HG03565 (cell line): Measurements from ENCODE around the gene MDGA2.

Source experiments
- ATAC-seq: cut with Tn5 transposase; IDR thresholded peaks from one replicate; pipeline ENCODE4 v1.9.1; 2021; ENCODE audit warnings: mild to moderate bottlenecking, moderate library complexity; ENCODE audit not compliant: unreplicated experiment

The MDGA2 gene

GRCh38 chr14:47490766-47491165, 184.6 kb downstream of the MDGA2 start:
- ATAC-seq: no peak

GRCh38 chr14:47490353-47490752, 185.1 kb downstream of the MDGA2 start:
- ATAC-seq: no peak

- no peak for ATAC-seq
These were observed 190.0 kb downstream of the MDGA2 start for GRCh38 chr14:47485421-47485820.

DNA sequence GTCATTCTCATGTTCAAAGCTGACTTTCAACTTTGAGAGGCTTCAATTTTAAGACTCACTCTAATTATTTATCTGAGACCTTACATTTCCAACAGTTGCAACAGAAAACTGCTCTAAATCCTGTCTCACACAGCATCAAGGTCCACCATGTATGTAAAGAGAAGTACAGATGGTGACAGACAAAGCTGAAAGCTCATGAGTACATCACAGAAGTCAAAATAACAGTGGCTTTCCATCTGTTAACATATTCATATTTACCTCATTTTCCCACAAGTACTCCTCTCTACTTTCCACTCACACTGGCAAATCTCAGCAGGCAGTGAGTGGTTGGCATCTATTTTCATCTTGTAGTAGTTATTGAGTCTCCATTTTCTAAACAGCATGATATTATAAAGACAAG, 192.0 kb downstream of the MDGA2 start:
- no peak for ATAC-seq

- ATAC-seq: no peak
These were observed 204.3 kb downstream of the MDGA2 start for GRCh38 chr14:47471075-47471474.

GRCh38 chr14:47466916-47467315, 208.5 kb downstream of the MDGA2 start:
- ATAC-seq: no peak

DNA sequence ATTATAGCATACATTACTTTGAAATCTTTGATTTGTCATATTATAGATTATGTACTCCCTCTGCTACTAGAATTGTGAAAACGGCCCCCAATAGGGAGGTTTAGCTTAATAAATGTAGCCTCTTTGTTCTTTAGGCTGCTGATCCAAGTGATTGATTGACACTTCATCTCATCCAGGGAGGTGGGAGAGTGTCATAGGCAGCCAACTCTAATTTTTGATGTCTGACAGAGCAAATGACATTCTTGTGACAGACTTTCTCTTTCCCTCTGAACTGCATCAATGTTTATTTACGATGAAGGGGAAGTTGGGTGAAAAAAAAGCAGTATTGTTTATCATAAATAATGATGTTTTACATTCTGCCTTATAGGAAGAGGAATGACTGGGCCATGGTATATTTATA, 221.4 kb downstream of the MDGA2 start:
- ATAC-seq: no peak

- ATAC-seq: no peak
These were observed 228.3 kb downstream of the MDGA2 start for GRCh38 chr14:47447076-47447475.

DNA sequence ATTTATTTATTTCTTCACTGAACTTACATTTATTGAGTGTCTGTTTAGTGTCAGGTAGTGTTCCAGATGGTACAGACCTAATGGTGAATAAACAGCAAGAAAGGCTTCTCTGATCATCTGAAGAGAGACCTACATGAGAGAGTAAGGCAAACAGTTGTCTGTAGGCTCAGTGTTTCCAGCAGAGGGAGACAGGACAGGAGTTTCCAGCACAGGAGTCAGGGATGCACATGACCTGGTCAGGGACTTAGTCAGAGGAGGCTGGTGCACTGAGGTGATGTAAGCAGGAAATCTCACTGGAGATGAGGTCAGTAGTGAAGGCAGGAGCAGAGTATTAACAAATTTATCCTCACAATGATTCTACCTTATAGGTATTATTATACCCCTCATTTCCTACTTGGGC, 233.2 kb downstream of the MDGA2 start:
- ATAC-seq: no peak

DNA sequence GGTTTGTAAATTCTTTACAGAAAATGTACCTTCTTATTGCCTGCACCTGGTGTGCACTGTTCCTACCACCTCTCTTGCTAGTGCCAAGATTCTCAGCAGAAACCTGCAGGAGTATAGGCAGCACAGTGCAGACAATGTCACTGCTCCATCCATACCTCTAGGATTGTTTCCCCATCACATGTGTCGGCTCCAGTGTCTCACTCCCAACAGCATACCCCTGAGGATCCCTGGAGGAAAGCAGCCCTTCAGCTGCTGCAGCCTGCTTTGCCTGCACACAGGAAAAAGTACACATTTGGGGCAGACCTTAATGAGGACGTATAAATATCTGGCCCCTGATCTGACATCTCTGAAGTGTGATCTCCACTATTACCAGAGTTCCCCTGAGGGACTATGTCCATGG, 235.5 kb downstream of the MDGA2 start:
- ATAC-seq: no peak

DNA sequence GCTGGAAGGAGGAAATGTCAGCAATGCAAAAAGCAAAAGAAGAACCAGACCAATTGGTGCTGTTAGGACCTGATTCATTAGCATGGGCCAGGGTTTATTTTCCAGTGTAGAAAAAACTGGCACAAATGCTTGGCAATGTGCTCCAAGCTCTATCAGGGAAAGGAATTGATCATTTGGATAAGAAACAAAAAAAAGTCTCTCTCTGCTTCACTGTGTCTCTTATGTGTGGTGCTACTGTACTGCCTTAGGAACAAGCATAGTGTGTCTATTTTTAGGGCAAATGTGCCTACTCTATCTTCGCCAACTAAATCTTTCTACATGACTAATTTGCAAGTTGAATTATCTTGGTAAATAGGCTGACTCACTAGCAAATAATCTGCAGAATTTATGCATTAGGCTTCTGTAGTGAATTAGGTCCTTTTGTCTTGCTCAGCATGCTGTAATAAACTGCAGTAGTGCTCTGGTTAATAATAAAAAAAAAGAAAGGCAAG, 236.7 kb downstream of the MDGA2 start:
- ATAC-seq: no peak

GRCh38 chr14:47435331-47435965, 240.0 kb downstream of the MDGA2 start:
- ATAC-seq: no peak

- no peak for ATAC-seq
These were observed 247.8 kb downstream of the MDGA2 start for GRCh38 chr14:47427629-47428028.

GRCh38 chr14:47425302-47425701, 250.1 kb downstream of the MDGA2 start:
- no peak for ATAC-seq

- ATAC-seq: no peak
These were observed 253.2 kb downstream of the MDGA2 start for GRCh38 chr14:47422191-47422590.

DNA sequence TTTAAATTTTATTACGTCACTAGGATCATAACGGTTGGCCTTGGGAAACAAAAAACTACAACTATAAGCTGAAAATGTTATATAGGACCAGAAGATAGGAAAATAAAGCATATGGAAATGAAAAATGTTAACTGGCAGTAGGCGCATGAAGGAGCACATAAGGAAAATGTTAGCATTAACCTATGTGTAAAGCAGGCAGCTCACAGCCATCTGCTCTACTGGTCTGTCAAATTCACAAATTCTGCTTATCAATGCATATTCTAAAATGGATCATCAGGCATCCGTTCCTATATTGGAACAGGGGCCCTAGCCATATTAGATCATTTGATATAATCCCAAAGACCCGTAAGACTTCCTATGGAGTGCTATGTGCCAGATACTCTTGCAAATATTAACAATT, 263.9 kb downstream of the MDGA2 start:
- no peak for ATAC-seq

DNA sequence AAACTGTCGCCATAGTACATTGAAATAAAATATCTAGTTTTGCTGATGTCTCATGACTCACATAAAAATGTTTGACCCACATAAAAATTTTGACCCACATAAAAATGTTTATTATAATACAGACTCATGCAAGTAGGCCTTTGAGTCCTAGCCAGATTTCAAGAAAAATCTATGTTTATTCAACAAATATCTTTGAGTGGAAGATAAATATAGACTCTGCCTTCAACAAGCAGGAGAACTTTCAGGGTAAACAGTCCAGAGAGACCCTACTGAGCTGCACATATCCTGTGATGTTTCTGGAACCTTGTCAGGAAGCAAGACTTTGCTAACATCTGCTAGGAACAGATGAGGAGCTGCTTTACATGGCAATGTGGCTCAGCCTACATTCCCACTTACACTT, 283.1 kb downstream of the MDGA2 start:
- ATAC-seq: no peak

GRCh38 chr14:47390831-47391504, 284.4 kb downstream of the MDGA2 start:
- no peak for ATAC-seq

DNA sequence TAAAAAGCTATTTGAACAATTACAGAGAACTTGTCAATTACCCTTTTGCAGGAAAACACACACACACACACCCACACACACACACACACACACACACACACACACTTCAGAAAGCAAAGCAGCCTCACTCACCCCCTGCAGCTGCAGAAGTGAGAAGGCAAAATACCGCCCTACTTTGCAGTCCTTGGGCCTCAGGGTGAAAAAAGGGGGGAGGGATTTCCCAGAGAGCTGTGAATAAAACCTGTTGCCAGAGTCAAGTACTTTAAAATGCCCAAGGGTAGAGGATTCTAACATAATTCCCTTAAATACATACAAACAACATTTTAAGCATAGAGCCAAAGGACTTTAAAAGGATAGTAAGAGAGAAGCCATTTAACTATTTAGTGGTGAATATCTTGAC, 285.9 kb downstream of the MDGA2 start:
- no peak for ATAC-seq

GRCh38 chr14:47366006-47366405, 309.4 kb downstream of the MDGA2 start:
- ATAC-seq: no peak

DNA sequence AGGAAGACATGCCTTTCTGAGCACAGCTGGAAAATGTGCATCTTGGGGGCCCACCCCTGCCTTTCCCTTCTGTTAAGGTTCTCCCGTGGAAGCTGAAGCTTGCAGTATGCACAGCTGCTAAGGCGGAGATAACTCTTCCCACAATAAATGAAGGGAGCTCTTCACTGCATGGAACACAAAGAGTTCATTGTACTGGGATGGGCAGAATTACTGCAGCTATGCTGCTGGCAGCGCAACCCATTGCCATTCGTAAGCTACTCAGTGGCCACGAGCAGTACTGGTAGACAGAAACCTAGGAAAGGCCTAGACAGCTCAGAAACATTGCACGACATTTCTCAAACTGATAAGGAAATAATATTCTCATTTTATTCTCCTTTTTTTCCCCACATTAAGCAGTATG, 310.2 kb downstream of the MDGA2 start:
- ATAC-seq: no peak

- no peak for ATAC-seq
These were observed 322.2 kb downstream of the MDGA2 start for GRCh38 chr14:47353186-47353585.

DNA sequence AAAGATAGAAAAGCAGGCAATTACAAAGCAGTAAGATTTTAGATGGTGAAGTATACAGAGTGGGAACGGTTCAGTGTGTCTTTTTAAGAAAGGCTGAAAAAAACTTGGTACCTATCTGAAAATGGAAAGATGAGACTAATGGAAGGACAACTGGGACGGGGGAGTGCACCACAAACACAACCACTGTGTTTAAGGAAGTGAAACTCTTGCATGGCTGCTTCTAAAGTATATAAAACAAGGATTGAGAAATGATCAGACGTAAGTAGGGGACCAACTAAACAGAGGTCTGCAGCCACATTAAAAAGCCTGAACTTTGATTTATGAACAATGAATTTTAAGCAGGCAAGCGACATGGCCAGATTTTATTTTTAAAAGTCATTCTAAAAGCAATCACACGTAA, 328.6 kb downstream of the MDGA2 start:
- ATAC-seq: no peak
